Left lung (tissue), 10 donors: ENCODE measurements around the gene OTX1. TPM values are rescaled to one million over a fixed set of nuclear protein-coding genes. Genes with fewer than 3 reads are reported as not detected.
A peak's percentile ranks its signal among the peaks of the same experiment; 100 is the strongest.

ENCODE experiments used
- ATAC-seq: fragments of 200-7000 bp; cut with Tn5 transposase; one replicate; pipeline ENCODE4 v1.9.1; 2020; ENCODE audit warnings: moderate library complexity
- DNase-seq, 4 donors: peaks; one replicate each; pipeline ENCODE4 v3.0.0-alpha.2; 2013 to 2020
- H3K27ac ChIP-seq, 2 donors: fragments of 200-600 bp; sonication (generic) in 1 of 2; one replicate each; pipeline versions ENCODE4 v1.5.0 to v1.8.0; 2020 to 2021
- H3K27me3 ChIP-seq, 2 donors: fragments of 200-600 bp; sonication (generic) in 1 of 2; one replicate each; pipeline versions ENCODE4 v1.5.0 to v1.8.0; 2020 to 2021
- H3K36me3 ChIP-seq, 2 donors: fragments of 200-600 bp; sonication (generic) in 1 of 2; one replicate each; pipeline versions ENCODE4 v1.5.0 to v1.8.0; 2020 to 2021
- H3K4me1 ChIP-seq, 2 donors: fragments of 200-600 bp; one replicate each; pipeline ENCODE4 v1.8.0; 2021
- H3K4me3 ChIP-seq, 2 donors: fragments of 200-600 bp; sonication (generic) in 1 of 2; one replicate each; pipeline versions ENCODE4 v1.5.0 to v1.8.0; 2020 to 2021; ENCODE audit warnings: mild to moderate bottlenecking in 1 of 2
- H3K9me3 ChIP-seq, 2 donors: fragments of 200-600 bp; sonication (generic) in 1 of 2; one replicate each; pipeline versions ENCODE4 v1.5.0 to v1.8.0; 2020 to 2021
- CTCF ChIP-seq, 2 donors: fragments of 200-600 bp; sonication (generic) in 1 of 2; IDR thresholded peaks; one replicate each; pipeline versions ENCODE4 v1.5.0 to v1.8.0; 2021; ENCODE audit warnings: antibody characterized with exemption in 2 of 2
- intact Hi-C, 2 donors: fragments of 100-400 bp; cut with DNase I; formaldehyde crosslinking; loops; one replicate each; pipeline versions ENCODE4 v1.11.2 to v1.14.2; 2022
- polyA plus RNA-seq, 6 donors: library from polyadenylated mRNA; unstranded; fragments of 120-200 nt; gene quantifications; one replicate each; pipeline ENCODE4 v1.2.1, GENCODE V29; 2013; ENCODE audit not compliant: insufficient read length in 6 of 6
- total RNA-seq, 2 donors: library from RNA; stranded (reverse); fragmentation: NEBNext Ultra II Directional; extraction: Animal tissue kit (Norgen Biotek cat#: 25700); gene quantifications; one replicate each; pipeline ENCODE4 v1.2.1, GENCODE V29; 2021
- donor health status: DM: no; HTN: yes; CAD: no.
- donor health status: DM: no; HTN: no; CAD: no.

Gene OTX1
- total and polyA plus RNA-seq, 8 donors, result 0.04 to 0.55 (median 0.14) TPM; not detected in 1

- no peak for DNase-seq
- Histone ChIP-seq H3K36me3 (peaks cover 0 to 19% of the 10 kb centered on the region in 2 donors), H3K27ac (no peak overlapping the region), H3K9me3 (no peaks in the 10 kb centered on the region), H3K27me3 (peaks cover 85 to 100% of the 10 kb centered on the region in 2 donors), H3K4me3 (peak overlapping the region; percentile 37 to 47), H3K4me1 (peaks cover 25 to 67% of the 10 kb centered on the region in 2 donors)
- ATAC-seq, result no peak
- intact Hi-C loops, result no loop called here
- TF ChIP-seq CTCF (IDR thresholded peaks at IDR 0.05), result no peak
Observed at GRCh38 chr2:63049211-63049969, 1.2 kb upstream of the OTX1 start.

- no peaks in the 10 kb centered on the region for H3K9me3 ChIP-seq
- no peak for TF ChIP-seq CTCF (IDR thresholded peaks at IDR 0.05)
- peak; percentile 47 for ATAC-seq
- H3K27me3 ChIP-seq, result peaks cover 90 to 100% of the 10 kb centered on the region in 2 donors
- H3K4me3 ChIP-seq, result peak overlapping the region; percentile 37 to 47
- DNase-seq, result peak in 1 of 4 donors; percentile 82
- intact Hi-C loops, result no loop called here
- H3K27ac ChIP-seq, result no peak overlapping the region
- peaks cover 26 to 73% of the 10 kb centered on the region in 2 donors for H3K4me1 ChIP-seq
- H3K36me3 ChIP-seq, result peaks cover 0 to 14% of the 10 kb centered on the region in 2 donors
Observed at GRCh38 chr2:63049970-63050333, 678 bp upstream of the OTX1 start.

- Histone ChIP-seq H3K4me3 (peak overlapping the region; percentile 37 to 47), H3K4me1 (peaks cover 35 to 83% of the 10 kb centered on the region in 2 donors), H3K27ac (no peak overlapping the region), H3K36me3 (peaks cover 0 to 1% of the 10 kb centered on the region in 2 donors), H3K27me3 (peaks cover 98 to 100% of the 10 kb centered on the region in 2 donors), H3K9me3 (no peaks in the 10 kb centered on the region)
- intact Hi-C loops, result no loop called here
- DNase-seq (no peak), ATAC-seq (no peak)
- no peak for TF ChIP-seq CTCF (IDR thresholded peaks at IDR 0.05)
Observed at GRCh38 chr2:63051042-63051794, 588 bp downstream of the OTX1 start.

GRCh38 chr2:63051795-63052333 lies 1.2 kb downstream of the OTX1 start:
- H3K4me3 ChIP-seq, result no peak overlapping the region
- DNase-seq (no peak), ATAC-seq (no peak)
- H3K4me1 ChIP-seq, result peaks cover 35 to 87% of the 10 kb centered on the region in 2 donors
- H3K27ac ChIP-seq, result no peak overlapping the region
- H3K27me3 ChIP-seq, result peaks cover 98 to 100% of the 10 kb centered on the region in 2 donors
- H3K36me3 ChIP-seq, result no peaks in the 10 kb centered on the region
- TF ChIP-seq CTCF (IDR thresholded peaks at IDR 0.05), result no peak
- intact Hi-C loops, result no loop called here
- no peaks in the 10 kb centered on the region for H3K9me3 ChIP-seq
